Sigmoid colon (tissue), 4 donors: ENCODE data around the gene MAPK12.

ENCODE experiments used
- CTCF ChIP-seq, 4 experiments: fragments of 450-650 bp in 3 of 4; fragments of 200-600 bp in 1 of 4; IDR thresholded peaks; one replicate each; pipeline ENCODE4 v1.5.1; 2016 to 2019; ENCODE audit warnings: antibody characterized with exemption in 4 of 4, mild to moderate bottlenecking in 3 of 4, moderate library complexity in 2 of 4
- POLR2A ChIP-seq, 2 donors: fragments of 450-650 bp; IDR thresholded peaks; one replicate each; pipeline ENCODE4 v1.6.1; 2016; ENCODE audit warnings: antibody characterized with exemption in 2 of 2, mild to moderate bottlenecking in 2 of 2, moderate library complexity in 2 of 2
- POLR2AphosphoS5 ChIP-seq, 4 donors: sonication (generic); formaldehyde crosslinking; IDR thresholded peaks; one replicate each; pipeline ENCODE4 v1.6.1; 2017; ENCODE audit warnings: antibody characterized with exemption in 4 of 4

- TF ChIP-seq CTCF (IDR thresholded peaks at IDR 0.05): no peak
- no peak for TF ChIP-seq POLR2A (IDR thresholded peaks at IDR 0.05)
- TF ChIP-seq POLR2AphosphoS5 (IDR thresholded peaks at IDR 0.05): no peak
Measured at GRCh38 chr22:50269970-50270665, 8.6 kb upstream of the MAPK12 start, which contains the start of gene MAPK11.
